NOMO-1 treated with DMSO at 0.1 percent for 48 hours (cell line): ENCODE results near the gene CYP2J2.
"Not testable (repeated sequence)": the region's sequence is repeated elsewhere in the genome, so short reads cannot be mapped to it uniquely, and the experiment has no call there.

ENCODE experiments used
- DNase-seq: peaks from one replicate; lab custom pipeline; 2025; ENCODE audit not compliant: unreplicated experiment; lab: John Stamatoyannopoulos, UW

The CYP2J2 gene

DNA sequence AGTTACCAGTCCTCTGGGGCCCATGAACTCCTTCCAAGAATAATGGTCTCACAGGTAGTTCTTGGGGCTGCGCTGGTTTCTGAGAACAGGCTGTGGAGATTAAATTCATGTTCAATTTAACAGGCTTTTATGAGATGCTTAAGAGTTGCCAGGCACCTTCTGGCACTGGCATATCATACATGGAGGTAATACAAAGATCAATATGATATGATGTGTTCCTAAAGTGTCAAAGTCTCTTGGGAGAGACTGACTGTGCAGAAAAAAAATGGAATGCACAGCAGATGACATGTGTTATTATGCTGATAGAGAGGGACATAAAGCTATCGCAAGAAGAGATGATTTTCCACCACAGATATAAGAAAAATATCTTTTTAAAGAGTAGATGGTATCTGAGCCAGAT, 6.8 kb downstream of the CYP2J2 start:
- no peak for DNase-seq

DNA sequence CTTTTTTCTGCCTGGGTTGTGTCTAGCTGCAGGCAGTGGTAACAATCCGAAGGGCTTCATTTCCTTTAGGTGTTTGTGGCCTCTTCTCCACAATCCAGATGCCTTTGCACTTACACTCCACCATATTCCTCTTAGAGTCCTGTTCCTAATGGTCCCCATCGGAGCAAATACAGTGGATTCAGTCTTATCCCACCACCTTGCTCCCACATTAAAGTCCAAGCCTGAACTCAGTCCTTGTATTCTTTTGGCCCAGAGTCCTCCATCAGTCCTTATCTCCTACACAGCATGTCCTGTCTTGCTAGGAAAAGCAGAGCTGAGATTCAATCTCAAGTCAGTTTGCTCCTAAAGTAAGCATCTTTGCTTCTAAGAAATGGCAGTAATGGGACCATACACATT, 8.8 kb downstream of the CYP2J2 start:
- no peak for DNase-seq

DNA sequence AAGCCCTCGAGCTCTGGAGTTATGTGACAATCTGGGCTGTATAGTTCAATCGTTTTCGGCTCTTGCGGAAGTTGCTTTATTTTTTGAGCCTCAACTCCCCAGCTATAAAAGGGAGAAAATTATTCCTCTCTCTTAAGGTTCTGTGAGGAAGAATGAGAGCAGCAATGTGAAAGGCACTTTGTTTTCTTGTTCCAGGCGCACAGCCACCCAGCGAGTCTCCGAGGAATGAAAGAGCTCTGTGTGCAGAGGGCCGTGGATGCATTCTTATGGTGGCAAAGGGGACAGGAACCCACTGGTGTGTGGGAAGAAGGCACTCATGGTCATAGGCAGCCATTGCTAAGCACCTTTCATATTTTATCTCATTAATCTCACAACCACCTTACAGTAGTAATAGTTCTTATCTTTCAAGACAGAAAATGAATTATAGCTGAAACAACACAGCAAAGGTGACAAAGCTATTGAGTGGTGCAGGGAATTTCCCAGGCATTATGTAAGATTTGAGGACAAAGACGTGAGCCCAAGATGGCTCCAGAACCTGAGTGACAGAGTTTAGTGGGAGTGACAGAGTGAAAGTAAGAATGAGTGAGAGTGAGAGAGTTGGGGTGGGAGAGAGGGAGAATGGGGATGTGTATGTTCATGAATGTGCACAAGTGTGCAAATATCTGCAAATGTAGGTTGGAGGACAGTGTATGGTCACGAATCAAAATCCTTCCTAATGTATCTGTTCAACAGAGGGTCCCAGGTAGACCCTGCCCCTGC, 9.4 kb downstream of the CYP2J2 start:
- no peak for DNase-seq

DNA sequence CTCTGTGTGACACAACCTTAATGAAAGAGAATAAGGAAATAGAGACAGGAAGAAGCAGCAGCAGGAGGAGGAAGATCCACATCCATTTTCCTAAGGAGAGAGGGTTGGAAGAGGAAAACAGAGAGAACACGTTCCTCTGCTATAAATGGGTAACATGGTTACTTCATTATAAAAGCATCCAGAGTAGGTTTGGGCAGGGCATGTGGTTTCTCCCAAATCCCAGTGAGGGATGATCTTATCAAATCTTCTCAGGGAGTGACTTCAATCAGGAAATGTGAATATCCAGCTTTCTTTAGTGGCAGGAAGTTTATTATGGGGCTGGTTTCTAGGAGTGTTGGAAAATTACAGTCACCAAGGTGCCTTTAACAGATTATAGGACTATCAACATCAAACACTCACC, 11.1 kb downstream of the CYP2J2 start:
- no peak for DNase-seq

DNA sequence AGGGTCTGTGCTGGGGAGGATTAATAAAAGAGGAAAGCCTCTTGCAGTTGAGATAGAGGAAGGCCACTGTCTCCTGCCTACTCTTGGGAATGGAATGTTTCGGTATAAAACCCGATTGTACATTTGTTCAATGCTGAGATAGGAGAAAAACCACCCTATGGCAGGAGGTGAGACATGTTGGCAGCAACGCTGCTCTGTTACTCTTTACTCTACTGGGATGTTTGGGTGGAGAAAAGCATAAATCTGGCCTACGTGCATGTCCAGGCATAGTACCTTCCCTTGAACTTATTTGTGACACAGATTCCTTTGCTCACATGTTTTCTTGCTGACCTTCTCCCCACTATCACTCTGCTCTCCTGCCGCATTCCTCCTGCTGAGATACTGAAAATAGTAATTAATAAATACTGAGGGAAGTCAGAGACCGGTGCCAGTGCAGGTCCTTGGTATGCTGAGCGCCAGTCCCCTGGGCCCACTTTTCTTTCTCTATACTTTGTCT, 11.7 kb downstream of the CYP2J2 start:
- DNase-seq = not testable (repeated sequence)

DNA sequence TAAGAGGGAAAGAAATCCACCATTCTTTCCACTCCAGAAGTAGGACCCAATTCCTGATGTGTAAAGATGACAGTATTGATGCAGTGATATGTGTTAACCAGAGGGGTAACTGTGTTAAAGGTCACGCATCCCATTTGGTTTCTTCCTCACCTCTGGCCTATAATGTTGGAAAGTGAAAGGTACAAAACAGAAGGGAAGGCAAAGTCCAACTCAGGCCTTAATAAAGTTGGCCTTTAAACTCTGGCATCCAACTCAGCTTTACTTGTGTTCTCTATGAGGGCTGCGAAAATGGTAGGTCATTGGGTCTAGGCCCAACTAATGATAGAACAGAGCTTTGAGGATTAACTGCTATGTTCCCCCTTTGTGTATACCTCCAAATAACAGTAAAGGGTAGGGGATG, 17.9 kb downstream of the CYP2J2 start:
- no peak for DNase-seq

DNA sequence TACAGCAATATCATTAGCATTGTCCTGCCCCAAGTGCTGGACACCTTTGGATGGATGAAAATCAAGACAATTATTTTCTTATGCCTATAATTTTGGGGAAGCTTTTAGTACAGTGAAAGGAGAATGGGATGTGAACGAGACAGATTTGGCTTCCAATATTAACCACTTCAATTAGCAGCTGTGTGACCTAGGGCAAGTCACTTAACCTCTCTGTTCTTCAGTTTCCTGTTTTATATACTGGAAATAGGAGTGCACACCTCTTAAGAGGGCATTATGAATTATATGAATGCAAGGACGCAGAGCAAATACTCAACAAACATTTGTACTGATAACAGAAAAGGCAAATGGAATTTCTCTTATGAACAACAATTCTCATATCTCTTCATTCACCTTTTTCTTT, 18.5 kb downstream of the CYP2J2 start:
- no peak for DNase-seq

DNA sequence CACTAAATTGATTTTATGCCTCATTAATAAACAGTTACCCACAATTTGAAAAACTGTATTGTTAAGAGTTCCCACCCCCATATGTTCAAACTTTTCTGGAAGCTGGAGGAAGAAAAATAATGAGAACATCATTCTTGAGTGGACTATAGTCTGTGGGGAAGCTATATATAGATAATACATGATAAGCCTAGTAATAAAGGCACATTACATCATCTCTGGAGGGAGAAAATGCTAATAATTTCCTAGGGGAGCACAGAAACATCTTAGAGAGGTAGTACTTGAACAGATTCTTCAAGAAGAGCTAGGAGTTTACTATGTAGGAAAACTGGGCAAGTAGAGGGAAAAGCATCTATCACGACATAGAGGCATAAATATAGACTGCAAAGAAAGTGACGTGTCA, 19.6 kb downstream of the CYP2J2 start:
- no peak for DNase-seq

DNA sequence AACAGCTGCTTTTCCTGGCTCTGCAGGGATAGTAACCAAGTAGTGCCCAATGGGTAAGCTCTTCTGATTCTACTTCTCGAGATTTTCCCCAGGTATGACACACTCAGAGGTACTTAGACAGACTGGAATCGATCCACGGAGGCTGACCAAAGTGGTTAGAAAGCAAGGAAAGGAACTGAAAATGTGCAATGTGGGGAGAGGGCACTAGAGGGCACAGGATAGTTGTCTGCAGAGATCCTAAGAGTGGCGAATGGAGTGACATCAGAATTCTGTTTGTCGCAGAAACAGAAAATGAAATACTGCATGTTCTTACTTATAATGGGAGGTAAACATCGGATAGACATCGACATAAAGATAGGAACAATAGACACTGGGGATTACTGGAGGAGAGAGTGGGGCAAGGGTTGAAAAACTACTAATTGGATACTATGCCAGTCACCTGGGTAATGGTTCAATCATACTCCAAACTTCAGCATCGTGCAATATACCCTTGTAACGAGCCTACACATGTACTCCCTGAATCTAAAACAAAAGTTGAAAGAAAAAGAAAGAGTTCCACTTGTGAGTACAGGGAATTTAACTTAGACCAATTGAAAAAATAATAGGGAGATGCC, 23.3 kb downstream of the CYP2J2 start:
- DNase-seq = peak; percentile 58

DNA sequence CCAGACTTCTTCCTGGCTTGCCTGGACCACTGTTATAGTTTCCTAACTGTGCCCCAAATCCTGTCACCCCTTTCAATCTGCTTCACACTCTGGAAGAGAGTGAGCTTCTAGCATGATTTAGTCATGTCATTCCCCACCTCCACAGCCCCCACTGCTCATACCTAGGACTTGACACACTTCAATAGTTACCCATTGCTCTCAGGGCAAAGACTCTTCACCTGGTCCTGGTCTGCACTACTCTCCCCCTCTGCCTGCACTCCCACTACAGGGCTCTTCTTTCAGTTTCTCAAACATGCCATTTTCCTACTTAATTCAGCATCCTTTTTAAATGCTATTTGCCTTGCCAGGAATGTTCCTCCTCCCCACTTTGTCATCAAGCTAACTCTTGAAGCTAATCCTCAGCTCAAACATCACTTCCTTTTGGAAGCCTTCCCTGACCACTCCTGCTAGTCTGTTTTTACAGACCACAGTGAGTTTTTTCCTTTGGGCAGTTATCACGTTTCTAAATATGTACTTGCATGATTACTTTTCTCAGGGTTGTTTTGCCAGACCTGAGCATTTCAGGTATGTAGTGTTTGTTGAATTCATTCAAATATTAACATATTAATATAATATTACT, 24.7 kb downstream of the CYP2J2 start:
- DNase-seq = no peak

DNA sequence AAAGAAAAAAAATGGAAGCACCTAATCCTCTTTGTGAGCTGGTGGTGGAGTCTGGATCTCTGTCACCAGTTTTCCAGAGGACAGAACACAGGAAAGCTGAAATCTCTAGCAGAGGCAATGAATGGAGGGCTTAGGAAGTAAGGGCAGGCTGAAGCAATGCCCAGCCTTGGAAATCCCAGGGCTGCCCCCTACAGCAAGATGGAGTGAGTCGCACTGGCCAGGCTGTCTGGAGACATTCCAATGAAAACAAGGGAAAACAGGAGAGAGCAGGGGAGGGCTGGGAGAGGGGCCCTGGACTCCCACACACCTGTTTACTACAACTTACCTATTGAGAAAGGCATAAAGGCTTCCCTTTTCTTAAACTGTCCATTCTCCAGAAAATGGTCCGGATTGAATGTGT, 25.9 kb downstream of the CYP2J2 start:
- DNase-seq = no peak

DNA sequence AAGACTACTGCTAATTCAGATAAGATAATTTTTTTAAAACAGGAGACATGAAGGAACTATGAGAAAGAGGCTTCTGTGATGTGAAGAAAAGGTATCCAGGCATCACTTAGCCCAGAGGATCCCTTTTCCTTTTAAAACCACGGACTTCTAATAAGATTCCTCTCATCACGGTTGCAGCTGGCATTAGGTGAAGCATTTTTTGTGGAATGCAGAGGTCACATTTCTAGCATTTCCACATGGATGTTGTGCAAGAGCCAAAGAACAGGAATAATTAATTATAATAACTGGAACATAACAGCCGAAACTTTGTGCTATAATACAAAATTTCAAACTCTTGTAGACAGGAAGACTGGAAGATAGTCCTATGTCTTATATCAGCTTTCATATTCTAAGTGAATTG, 27.6 kb downstream of the CYP2J2 start:
- DNase-seq = no peak

DNA sequence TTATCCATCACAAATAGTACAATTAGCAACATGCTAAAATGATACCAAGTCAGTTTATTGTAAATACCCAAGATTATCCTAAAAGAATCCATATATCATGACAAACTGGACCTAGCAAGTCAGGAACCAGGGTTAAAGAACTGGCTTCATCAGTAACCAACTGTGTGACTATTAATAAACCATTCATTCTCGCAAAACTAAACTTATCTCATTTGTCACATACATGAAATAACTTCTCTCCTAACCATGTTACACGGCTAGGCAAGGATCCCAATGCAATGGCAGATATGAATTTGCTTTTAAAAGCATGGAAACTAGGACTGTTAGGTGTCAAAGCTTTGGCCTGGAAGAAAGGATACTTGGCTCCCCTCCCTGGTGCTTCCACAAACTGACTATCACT, 29.4 kb downstream of the CYP2J2 start:
- no peak for DNase-seq

DNA sequence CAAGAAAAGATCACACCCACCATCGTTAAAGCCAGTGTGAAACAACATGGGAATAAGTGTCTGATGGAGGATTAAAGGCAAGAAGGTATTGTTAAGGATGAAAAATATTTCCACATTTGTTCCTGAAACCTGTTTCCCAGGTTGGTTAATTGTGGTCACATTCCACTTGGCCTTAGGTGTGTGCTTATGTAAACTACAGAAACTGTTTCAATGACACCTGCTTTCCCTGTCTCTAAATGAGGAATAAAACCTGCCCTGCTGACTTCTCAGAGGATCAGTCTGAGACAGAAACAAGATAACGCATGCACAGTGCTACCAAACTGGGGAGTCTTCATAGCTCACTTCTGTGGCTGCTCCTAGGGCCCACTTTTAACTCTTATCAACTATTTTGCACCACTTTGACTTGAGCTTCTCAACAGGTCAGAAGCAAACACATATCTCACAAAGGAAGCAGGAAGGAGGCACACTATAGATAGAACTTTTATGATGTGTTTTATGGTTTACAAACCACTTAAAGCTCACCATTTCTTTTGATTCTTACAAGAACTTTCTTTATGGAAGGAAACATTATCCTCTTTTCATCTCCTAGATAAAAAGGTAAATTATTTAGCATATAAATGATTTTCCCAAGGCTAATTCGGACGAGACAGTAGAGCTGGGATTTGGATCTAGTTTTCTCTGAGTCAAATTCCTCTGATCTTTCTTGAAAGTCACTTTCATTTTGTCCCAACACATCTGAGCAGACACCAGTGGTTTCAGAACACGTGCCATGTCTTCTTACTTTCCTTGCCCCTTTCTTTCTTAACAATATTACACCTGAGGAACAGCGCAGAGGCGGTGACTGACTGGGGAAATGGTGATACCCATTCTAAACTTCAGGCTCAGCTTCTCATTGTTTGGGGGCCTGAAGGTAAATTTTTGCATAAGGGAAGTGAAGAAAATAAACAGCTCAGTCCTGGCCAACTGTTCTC, 33.4 kb downstream of the CYP2J2 start:
- no peak for DNase-seq

DNA sequence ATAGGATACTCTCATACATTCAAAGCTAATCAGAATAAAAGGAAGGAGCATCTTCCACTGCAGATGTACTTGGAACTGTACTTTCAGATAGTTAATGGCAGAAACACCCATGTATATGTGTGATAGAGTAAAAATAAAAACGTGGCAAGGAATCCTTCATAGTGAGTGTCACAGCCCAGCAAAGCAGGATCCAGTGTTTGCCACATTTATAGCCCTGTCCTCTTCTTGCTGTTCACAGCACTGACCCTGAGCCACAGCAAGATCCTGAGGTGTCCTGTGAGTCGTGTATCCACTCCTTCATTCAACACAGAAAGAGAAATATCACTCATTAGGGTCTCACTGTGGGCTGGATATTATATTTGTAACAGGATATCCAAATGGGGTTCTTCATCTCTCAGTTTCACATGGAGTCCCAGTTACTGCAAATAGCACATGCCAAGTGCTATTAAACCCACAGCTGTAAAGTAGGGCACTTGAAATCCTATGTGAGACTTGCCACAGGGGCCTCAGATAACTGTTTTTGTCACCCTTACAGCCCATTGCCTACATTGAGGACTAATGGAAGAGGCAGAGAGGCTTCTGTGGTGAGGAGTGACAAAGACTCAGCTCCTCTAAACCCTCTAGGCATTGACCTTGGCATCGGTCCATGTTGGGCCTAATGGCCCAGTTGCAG, 41.3 kb downstream of the CYP2J2 start:
- no peak for DNase-seq

DNA sequence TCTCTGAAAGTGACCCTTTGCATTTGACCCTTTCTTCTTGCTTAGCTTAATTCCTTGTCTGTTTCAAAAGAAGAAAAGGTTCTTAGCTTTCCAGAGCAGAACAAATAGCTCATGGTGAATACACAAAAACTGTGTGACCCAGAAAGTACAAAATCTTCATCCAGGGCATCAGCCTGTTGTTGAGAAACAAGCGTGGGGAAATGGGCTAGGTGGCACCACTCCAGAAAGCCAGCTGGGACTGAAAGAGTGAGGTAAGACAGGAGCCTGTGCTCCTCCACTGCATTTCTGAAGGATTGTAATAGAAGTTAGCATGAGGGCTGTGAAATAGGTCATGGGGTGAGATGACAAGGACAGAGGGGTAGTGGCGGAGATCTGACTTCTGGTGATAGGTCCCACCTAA, 45.8 kb downstream of the CYP2J2 start:
- no peak for DNase-seq

DNA sequence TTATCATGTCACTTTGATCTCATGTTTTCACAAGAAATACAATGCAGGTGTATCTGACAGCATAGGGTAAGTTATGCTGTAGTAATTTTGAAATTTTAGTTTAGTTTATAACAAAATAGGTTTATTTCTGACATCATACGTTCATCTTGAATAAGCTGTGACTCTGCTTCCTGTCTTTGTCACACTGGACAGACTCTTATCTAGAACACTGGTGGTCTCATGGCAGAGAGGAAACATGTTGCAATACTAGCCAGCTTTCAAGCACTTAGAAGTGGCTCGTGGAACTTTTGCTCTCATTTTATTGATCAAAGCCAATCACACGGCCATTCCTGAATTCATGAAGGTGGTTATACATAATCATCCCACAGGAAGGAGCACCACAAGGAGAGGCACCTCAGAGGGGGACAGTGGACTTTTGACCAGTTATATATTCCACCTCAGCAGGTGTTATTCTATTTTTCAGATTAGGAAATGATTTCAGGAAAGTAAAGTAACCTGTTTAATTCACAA, 46.5 kb downstream of the CYP2J2 start:
- no peak for DNase-seq

DNA sequence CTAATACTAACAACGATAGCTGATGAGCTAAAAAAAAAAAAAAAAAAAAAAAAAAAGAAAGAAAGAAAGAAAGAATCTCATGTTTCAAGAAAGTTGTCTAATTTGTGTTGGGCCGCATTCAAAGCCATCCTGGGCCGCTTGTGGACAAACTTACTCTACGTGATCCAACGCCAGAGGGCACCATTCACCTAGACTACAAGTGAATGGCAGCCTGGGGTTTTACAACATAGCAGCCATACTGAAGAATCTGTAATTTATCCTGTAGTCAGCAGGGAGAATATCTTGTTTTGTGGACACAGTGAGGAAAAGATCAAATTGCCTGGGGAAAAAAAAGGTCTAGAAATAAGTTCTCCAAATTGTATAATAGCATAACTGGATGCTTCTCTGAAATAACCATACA, 47.0 kb downstream of the CYP2J2 start:
- DNase-seq = no peak

DNA sequence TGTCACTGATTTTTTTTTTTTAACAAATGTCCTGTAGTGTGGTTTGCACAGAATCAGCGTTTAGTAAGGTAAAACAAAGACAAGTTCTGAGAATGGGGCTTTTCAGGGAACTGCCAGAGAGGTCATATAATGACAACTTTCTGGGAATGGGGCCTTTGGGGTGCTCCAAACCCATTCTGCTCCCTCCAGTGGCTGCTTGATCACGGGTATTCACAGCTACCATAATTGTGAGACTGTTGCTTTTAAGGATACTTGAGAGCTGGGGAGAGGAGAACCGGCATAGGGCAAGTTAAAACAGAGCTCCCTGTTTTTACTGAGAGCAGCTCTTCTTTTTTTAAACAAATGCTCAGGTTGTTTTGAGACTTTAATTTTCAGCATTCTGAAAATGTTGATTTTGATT, 48.2 kb downstream of the CYP2J2 start:
- no peak for DNase-seq

DNA sequence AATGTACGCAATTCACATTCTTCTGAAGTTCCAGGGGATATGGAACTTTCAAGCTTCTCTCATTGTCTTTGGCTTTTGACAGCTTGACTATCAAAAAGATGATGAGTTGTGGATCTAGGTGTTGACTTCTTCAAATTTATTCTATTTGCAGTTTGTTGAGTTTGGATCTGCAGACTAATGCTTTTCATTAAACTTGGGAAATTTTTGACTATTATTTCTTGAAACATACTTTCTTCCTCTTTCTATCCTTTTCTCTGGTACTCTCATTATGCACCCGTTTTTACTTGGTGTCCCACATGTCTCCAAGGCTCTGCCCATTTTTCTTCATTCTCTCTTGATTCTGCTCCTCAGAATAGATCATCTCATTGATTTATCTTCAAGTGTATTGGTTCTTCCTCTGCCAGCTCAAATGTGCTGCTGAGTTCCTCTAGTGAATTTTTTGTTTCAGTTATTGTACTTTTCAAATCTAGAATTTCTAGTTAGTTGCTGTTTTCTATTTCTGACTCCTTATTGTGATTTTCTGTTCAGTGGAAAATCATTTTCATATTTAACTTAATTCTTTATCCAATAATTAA, 49.4 kb downstream of the CYP2J2 start:
- DNase-seq = no peak
